WI38 (cell line): ENCODE data around the gene PRND.
"Not testable (repeated sequence)": the region's sequence is repeated elsewhere in the genome, so short reads cannot be mapped to it uniquely, and the experiment has no call there.

Source experiments
- H3K4me3 ChIP-seq: 2 replicates; pipeline ENCODE4 v1.5.1; 2011; ENCODE audit warnings: low read depth, mild to moderate bottlenecking, control low read depth, low read length
- CTCF ChIP-seq: IDR thresholded peaks from 2 replicates; pipeline ENCODE4 v1.5.1; 2012; ENCODE audit warnings: low read depth, mild to moderate bottlenecking, control low read depth, low read length

PRND gene

GRCh38 chr20:4694076-4694475, 27.6 kb upstream of the PRND start:
- no peak overlapping the region for H3K4me3 ChIP-seq
- no peak for TF ChIP-seq CTCF

- no peak for TF ChIP-seq CTCF
- no peak overlapping the region for H3K4me3 ChIP-seq
Observed at GRCh38 chr20:4697189-4697830, 24.4 kb upstream of the PRND start.

GRCh38 chr20:4697831-4698221, 23.9 kb upstream of the PRND start:
- H3K4me3 ChIP-seq: no peak overlapping the region
- no peak for TF ChIP-seq CTCF

- TF ChIP-seq CTCF: no peak
- H3K4me3 ChIP-seq: no peak overlapping the region
Observed at GRCh38 chr20:4699216-4699615, 22.5 kb upstream of the PRND start.

- TF ChIP-seq CTCF: no peak
- no peak overlapping the region for H3K4me3 ChIP-seq
Observed at GRCh38 chr20:4699957-4700356, 21.8 kb upstream of the PRND start.

- TF ChIP-seq CTCF: no peak
- no peak overlapping the region for H3K4me3 ChIP-seq
Observed at GRCh38 chr20:4702562-4703280, 19.0 kb upstream of the PRND start.

GRCh38 chr20:4703281-4703676, 18.4 kb upstream of the PRND start:
- TF ChIP-seq CTCF: no peak
- no peak overlapping the region for H3K4me3 ChIP-seq

- H3K4me3 ChIP-seq: not testable (repeated sequence)
Observed at GRCh38 chr20:4706941-4707340, 14.8 kb upstream of the PRND start.
